K562 (cell line): ENCODE results near the gene AVPI1. TPM values are rescaled to one million over a fixed set of nuclear protein-coding genes. Genes with fewer than 3 reads are reported as not detected.
"Not testable (repeated sequence)": the region's sequence is repeated elsewhere in the genome, so short reads cannot be mapped to it uniquely, and the experiment has no call there.

Experiments used
- ATAC-seq: fragments of 200-7000 bp; cut with Tn5 transposase; 3 replicates; pipeline ENCODE4 v1.9.1; 2020; ENCODE audit warnings: moderate library complexity
- BruUV-seq: library from RNA; stranded (reverse); fragments of 400-500 nt; replicated peaks from 2 replicates; lab custom pipeline; 2021; lab: Mats Ljungman, UMichigan
- CTCF ChIA-PET: fragments of 300-600 bp; formaldehyde crosslinking; extraction: SDS; loops from one replicate; lab custom pipeline; 2021; ENCODE audit warnings: low intra/inter-chr PET ratio; lab: Yijun Ruan, JAX
- POLR2A ChIA-PET: fragments of 300-600, 350-650 bp; sonication (Branson Sonifier 250); formaldehyde crosslinking; extraction: SDS; loops from one replicate; lab custom pipeline; 2021; ENCODE audit warnings: antibody characterized with exemption, inconsistent platforms; lab: Yijun Ruan, JAX
- DNase-seq, 4 experiments: peaks; one replicate each; pipeline versions ENCODE4 v3.0.0 to v3.0.0-alpha.2; 2011 to 2018; ENCODE audit warnings: low spot score in 3 of 4, mixed read lengths in 3 of 4; ENCODE audit errors: extremely low read depth in 1 of 4
- FAIRE-seq: peaks from 2 replicates; lab custom pipeline; 2011; peaks lifted over from hg19 to GRCh38; lab: Jason Lieb, UNC
- H2AFZ ChIP-seq: 2 replicates; pipeline ENCODE4 v1.6.0; 2011; ENCODE audit warnings: low read depth, low read length, control low read depth, inconsistent platforms
- H3K27ac ChIP-seq: fragments of 200-600 bp; 3 replicates; pipeline ENCODE4 v1.8.0; 2011; ENCODE audit warnings: low read depth, mild to moderate bottlenecking, control low read depth, inconsistent platforms, low read length, moderate library complexity, mixed read lengths; ENCODE audit errors: extremely low read depth
- H3K27me3 ChIP-seq, 2 experiments: fragments of 300-600 bp in 1 of 2; 2 replicates in 1 of 2; 3 replicates in 1 of 2; pipeline versions ENCODE4 v1.6.0 to v1.8.0; 2011; ENCODE audit warnings: inconsistent platforms in 2 of 2, low read length in 2 of 2, mild to moderate bottlenecking in 1 of 2, mixed read lengths in 1 of 2, moderate library complexity in 1 of 2; ENCODE audit not compliant: control insufficient read depth in 2 of 2, insufficient read depth in 2 of 2
- H3K36me3 ChIP-seq: fragments of 300-600 bp; 3 replicates; pipeline ENCODE4 v1.8.0; 2011; ENCODE audit warnings: mild to moderate bottlenecking, low read length, inconsistent platforms; ENCODE audit not compliant: control insufficient read depth, insufficient read depth
- H3K4me1 ChIP-seq, 2 experiments: fragments of 200-600 bp in 1 of 2; replicated peaks in 1 of 2; 2 replicates in 1 of 2; 3 replicates in 1 of 2; pipeline versions ENCODE4 v1.5.1 to v1.8.0; 2011; ENCODE audit warnings: inconsistent platforms in 2 of 2, low read length in 2 of 2, mild to moderate bottlenecking in 1 of 2, mixed read lengths in 1 of 2, moderate library complexity in 1 of 2; ENCODE audit not compliant: control insufficient read depth in 2 of 2, insufficient read depth in 2 of 2
- H3K4me2 ChIP-seq: 2 replicates; pipeline ENCODE4 v1.6.1; 2011; ENCODE audit warnings: low read length, control low read depth, inconsistent platforms, mixed read lengths; ENCODE audit not compliant: insufficient read depth
- H3K4me3 ChIP-seq: fragments of 200-600 bp; sonication (generic), shearing (Covaris generic); 2 replicates; pipeline ENCODE4 v1.5.1; 2016; ENCODE audit warnings: control low read depth, inconsistent platforms
- H3K79me2 ChIP-seq: fragments of 200-600 bp; 3 replicates; pipeline ENCODE4 v1.8.0; 2011; ENCODE audit warnings: low read length, inconsistent platforms; ENCODE audit not compliant: control insufficient read depth, insufficient read depth
- H3K9ac ChIP-seq, 2 experiments: 2 replicates each; pipeline versions ENCODE4 v1.6.0 to v1.6.1; 2011; ENCODE audit warnings: low read depth in 2 of 2, low read length in 2 of 2, control low read depth in 1 of 2, inconsistent platforms in 1 of 2, mild to moderate bottlenecking in 1 of 2, mixed read lengths in 1 of 2; ENCODE audit not compliant: insufficient read depth in 1 of 2
- H3K9me1 ChIP-seq: one replicate; pipeline ENCODE4 v1.6.0; 2011; ENCODE audit warnings: inconsistent platforms, mild to moderate bottlenecking, low read length, moderate library complexity; ENCODE audit not compliant: control insufficient read depth, insufficient read depth
- H3K9me3 ChIP-seq: replicated peaks from 2 replicates; pipeline ENCODE4 v1.5.1; 2011; ENCODE audit warnings: low read depth, low read length, inconsistent platforms; ENCODE audit not compliant: control insufficient read depth, insufficient read depth
- H4K20me1 ChIP-seq: replicated peaks from 2 replicates; pipeline ENCODE4 v1.6.1; 2011; ENCODE audit warnings: low read length, inconsistent platforms, mixed read lengths; ENCODE audit not compliant: control insufficient read depth, insufficient read depth
- CGGBP1 ChIP-seq: fragments of 250-450 bp; sonication (Bioruptor Pico); IDR thresholded peaks from 2 replicates; pipeline ENCODE4 v1.9.0; 2021; ENCODE audit warnings: mild to moderate bottlenecking
- CTCF ChIP-seq, 3 experiments: IDR thresholded peaks in 2 of 3; conservative IDR thresholded peaks in 1 of 3; 2 replicates each; pipeline ENCODE4 v1.5.1; 2011 to 2012; ENCODE audit warnings: low read length in 3 of 3, mild to moderate bottlenecking in 3 of 3, control low read depth in 2 of 3, improper control_type of control experiment in 1 of 3, inconsistent platforms in 1 of 3, low read depth in 1 of 3, mixed read lengths in 1 of 3, moderate library complexity in 1 of 3; ENCODE audit not compliant: insufficient read depth in 2 of 3
- HDAC1 ChIP-seq, 2 experiments: fragments of 450-650 bp; IDR thresholded peaks; 2 replicates each; pipeline ENCODE4 v1.6.1; 2016 to 2017; ENCODE audit warnings: inconsistent platforms in 1 of 2, mild to moderate bottlenecking in 1 of 2, moderate library complexity in 1 of 2
- SMAD3 ChIP-seq: fragments of 450-650 bp; formaldehyde crosslinking; conservative IDR thresholded peaks from 2 replicates; pipeline ENCODE4 v1.4.0; 2020; ENCODE audit warnings: mild to moderate bottlenecking
- UBTF ChIP-seq, 2 experiments: IDR thresholded peaks; 2 replicates each; pipeline ENCODE4 v1.6.1; 2012; ENCODE audit warnings: improper control_type of control experiment in 2 of 2, low read depth in 2 of 2, low read length in 2 of 2, borderline replicate concordance in 1 of 2
- ZNF512 ChIP-seq: IDR thresholded peaks from 2 replicates; pipeline ENCODE4 v1.6.1; 2016; ENCODE audit warnings: missing genetic modification characterization, missing compliant biosample characterization
- ZNF695 ChIP-seq: fragments of 450-650 bp; formaldehyde crosslinking; IDR thresholded peaks from 2 replicates; pipeline ENCODE4 v1.4.0; 2020; ENCODE audit warnings: mild to moderate bottlenecking, moderate library complexity
- WGBS: fragments of 100-300 bp; shearing (Covaris generic); methylation state at CpG from one replicate; pipeline ENCODE4 v1.1.6; 2016; ENCODE audit warnings: low coverage, mixed read lengths; ENCODE audit not compliant: insufficient coverage; ENCODE audit errors: missing lambda C conversion rate; 5-methylcytosine and 5-hydroxymethylcytosine counted together
- in situ Hi-C: fragments of 300-500 bp; cut with MboI; formaldehyde crosslinking; loops from 4 replicates; pipeline ENCODE4 v1.15.0; 2018; ENCODE audit warnings: inconsistent platforms, mixed read lengths
- intact Hi-C: fragments of 100-400 bp; cut with micrococcal nuclease; formaldehyde crosslinking; loops from 2 replicates; pipeline ENCODE4 v1.14.2; 2022
- polyA plus RNA-seq, 8 experiments: library from polyadenylated mRNA; depleted of rRNA in 4 of 8; stranded (reverse) in 5 of 8; unstranded in 3 of 8; fragments of >200 nt; fragmentation: Nextera tagmentation in 2 of 8; fragmentation: Illumina TruSeq in 1 of 8; extraction: Ambion mirVana in 2 of 8; extraction: Trizol in 1 of 8; gene quantifications; 2 replicates each; pipeline versions ENCODE4 v1.2.1 to v1.2.3, GENCODE V29; 2011 to 2014; ENCODE audit warnings: inconsistent platforms in 1 of 8, missing spikeins in 1 of 8
- total RNA-seq, 7 experiments: library from RNA; depleted of rRNA in 6 of 7; stranded (reverse); fragments of >200 nt in 6 of 7; fragmentation: Illumina TruSeq in 2 of 7; extraction: Trizol in 2 of 7; gene quantifications; 2 replicates each; pipeline versions ENCODE4 v1.2.1 to v1.2.3, GENCODE V29; 2011 to 2021; ENCODE audit warnings: low replicate concordance in 1 of 7

Gene AVPI1
- total and polyA plus RNA-seq, 9 of the 15 experiments (the other 6 are each of a cell fraction or from before 2014, with no cell fraction given) = 0.90 to 10.4 (median 7.4) TPM

- H3K9ac ChIP-seq, BruUV-seq, in situ Hi-C loops, ATAC-seq, H3K27me3 ChIP-seq, H3K4me1 ChIP-seq, H3K36me3 ChIP-seq: not testable (repeated sequence)
- H3K79me2 ChIP-seq = peaks cover 26% of the 10 kb centered on the region
- no CpG with 5 or more reads among the region's 3 CpGs for WGBS
- 0 out of 2 replicates have a peak overlapping the region, but pooled peaks have one; percentile 44 for H2AFZ ChIP-seq
- peak; percentile 81 for TF ChIP-seq ZNF512 (tag)
- TF ChIP-seq, all 486 proteins: peak for 1; not testable (repeated sequence) for 485
- H4K20me1 ChIP-seq, H3K4me2 ChIP-seq, intact Hi-C loops, CTCF ChIA-PET, FAIRE-seq, DNase-seq, H3K4me3 ChIP-seq, H3K9me3 ChIP-seq, H3K9me1 ChIP-seq, H3K27ac ChIP-seq: not testable (repeated sequence)
- POLR2A ChIA-PET = interaction anchor here (0.7 kb wide), 1 partner anchor 14 kb away, joined by 5 read pairs; no protein-coding TSS in a partner anchor
Observed at GRCh38 chr10:97639090-97639489, 48.0 kb downstream of the AVPI1 start.

GRCh38 chr10:97635577-97635976 lies 51.5 kb downstream of the AVPI1 start:
- H3K4me1 ChIP-seq = peaks cover 3 to 12% of the 10 kb centered on the region in 2 experiments; a peak in 4 of 5 replicates
- ChIA-PET POLR2A (no interaction called here), CTCF (no interaction called here)
- no peak overlapping the region for H3K4me3 ChIP-seq
- no peak for FAIRE-seq
- no peaks in the 10 kb centered on the region for H3K9me3 ChIP-seq
- H3K79me2 ChIP-seq = peaks cover 22% of the 10 kb centered on the region
- H3K9ac ChIP-seq = no peak overlapping the region
- no peak for ATAC-seq
- H2AFZ ChIP-seq = no peak overlapping the region
- H4K20me1 ChIP-seq = no peaks in the 10 kb centered on the region
- in situ Hi-C loops (no loop called here), intact Hi-C loops (no loop called here)
- peaks cover 3% of the 10 kb centered on the region; the same call in 1 of the 3 replicates for H3K36me3 ChIP-seq
- no peak overlapping the region for H3K27ac ChIP-seq
- no peaks in the 10 kb centered on the region for H3K27me3 ChIP-seq
- no peaks in the 10 kb centered on the region for H3K9me1 ChIP-seq
- no peak for DNase-seq
- no TSS peak for BruUV-seq
- 56% methylated on average over 1 of the region's 1 CpG for WGBS
- H3K4me2 ChIP-seq = no peak overlapping the region
- TF ChIP-seq HDAC1 (IDR thresholded peaks at IDR 0.05) (no peak), ZNF695 (CRISPR knock-in tag) (no peak), CTCF (IDR thresholded peaks at IDR 0.05 in 2 of 3, conservative IDR thresholded peaks at IDR 0.05 in 1 of 3; ENCODE audit: insufficient read depth in 2 of 3, low read depth in 1 of 3, low read length in 3 of 3) (no peak), SMAD3 (CRISPR knock-in tag) (no peak), CGGBP1 (no peak), UBTF (IDR thresholded peaks at IDR 0.05; ENCODE audit: borderline replicate concordance in 1 of 2, low read depth in 2 of 2, low read length in 2 of 2) (no peak)
